NCI-H2227 (cell line): ENCODE results near the gene ATG7.
A peak's percentile ranks its signal among the peaks of the same experiment; 100 is the strongest.
"Not testable (repeated sequence)": the region's sequence is repeated elsewhere in the genome, so short reads cannot be mapped to it uniquely, and the experiment has no call there.

Experiments used
- DNase-seq: peaks from one replicate; lab custom pipeline; 2025; ENCODE audit not compliant: unreplicated experiment; lab: John Stamatoyannopoulos, UW

Gene ATG7

GRCh38 chr3:11461226-11461625, 189.0 kb downstream of the ATG7 start:
- DNase-seq, result no peak

- DNase-seq, result not testable (repeated sequence)
These were observed 190.5 kb downstream of the ATG7 start for GRCh38 chr3:11462673-11463072.

GRCh38 chr3:11463591-11463990, 191.4 kb downstream of the ATG7 start:
- no peak for DNase-seq

- no peak for DNase-seq
These were observed 192.2 kb downstream of the ATG7 start for GRCh38 chr3:11464356-11464755.

GRCh38 chr3:11465744-11466616, 193.8 kb downstream of the ATG7 start:
- DNase-seq, result no peak

- DNase-seq, result no peak
These were observed 195.7 kb downstream of the ATG7 start for GRCh38 chr3:11467875-11468274.

GRCh38 chr3:11470031-11470853, 198.0 kb downstream of the ATG7 start:
- no peak for DNase-seq

- DNase-seq, result no peak
These were observed 203.1 kb downstream of the ATG7 start for GRCh38 chr3:11475324-11475723.

GRCh38 chr3:11476735-11477144, 204.5 kb downstream of the ATG7 start:
- peak; percentile 25 for DNase-seq

GRCh38 chr3:11477407-11477911, 205.3 kb downstream of the ATG7 start:
- DNase-seq, result no peak

- no peak for DNase-seq
These were observed 206.0 kb downstream of the ATG7 start for GRCh38 chr3:11478167-11478566.

- DNase-seq, result no peak
These were observed 207.0 kb downstream of the ATG7 start for GRCh38 chr3:11479221-11479620.

GRCh38 chr3:11480663-11481298, 208.6 kb downstream of the ATG7 start:
- no peak for DNase-seq

GRCh38 chr3:11481556-11481955, 209.4 kb downstream of the ATG7 start:
- no peak for DNase-seq

- DNase-seq, result no peak
These were observed 209.8 kb downstream of the ATG7 start for GRCh38 chr3:11482021-11482420.

- DNase-seq, result not testable (repeated sequence)
These were observed 216.2 kb downstream of the ATG7 start for GRCh38 chr3:11488356-11488755.

GRCh38 chr3:11494131-11494916, 222.1 kb downstream of the ATG7 start:
- no peak for DNase-seq

GRCh38 chr3:11495948-11496557, 223.9 kb downstream of the ATG7 start:
- no peak for DNase-seq

GRCh38 chr3:11498177-11498576, 226.0 kb downstream of the ATG7 start:
- no peak for DNase-seq

- no peak for DNase-seq
These were observed 226.4 kb downstream of the ATG7 start for GRCh38 chr3:11498646-11499045.
